GM12878 (cell line): Measurements from ENCODE around the gene PIP4K2A. TPM values are rescaled to one million over a fixed set of nuclear protein-coding genes. Genes with fewer than 3 reads are reported as not detected.

ENCODE experiments used
- ATAC-seq: fragments of 200-7000 bp; cut with Tn5 transposase; 3 replicates; pipeline ENCODE4 v1.9.1; 2020; ENCODE audit warnings: mild to moderate bottlenecking, moderate library complexity
- BruUV-seq: library from RNA; stranded (reverse); fragments of 400-500 nt; replicated peaks from 2 replicates; lab custom pipeline; 2021; lab: Mats Ljungman, UMichigan
- CTCF ChIA-PET: fragments of 300-600 bp; sonication (Branson Sonifier 250); formaldehyde crosslinking; extraction: SDS; loops from one replicate; lab custom pipeline; 2021; ENCODE audit warnings: inconsistent platforms; lab: Yijun Ruan, JAX
- POLR2A ChIA-PET: fragments of 350-600 bp; formaldehyde crosslinking; extraction: SDS; loops from one replicate; lab custom pipeline; 2021; ENCODE audit warnings: inconsistent platforms; lab: Charles Lee
- RAD21 ChIA-PET: fragments of 300-600 bp; sonication (Branson Sonifier 250); formaldehyde crosslinking; loops from one replicate; lab custom pipeline; 2023; ENCODE audit warnings: antibody characterized with exemption; ENCODE audit not compliant: unreplicated experiment; lab: Charles Lee
- SMC1A ChIA-PET: fragments of 300-600 bp; sonication (Branson Sonifier 250); formaldehyde crosslinking; loops from one replicate; lab custom pipeline; 2023; ENCODE audit not compliant: unreplicated experiment, uncharacterized antibody; lab: Charles Lee
- DNase-seq: peaks from one replicate; pipeline ENCODE4 v3.0.0-alpha.2; 2011; ENCODE audit warnings: low read depth, low spot score
- FAIRE-seq: peaks from 3 replicates; lab custom pipeline; 2011; peaks lifted over from hg19 to GRCh38; lab: Jason Lieb, UNC
- H2AFZ ChIP-seq: 2 replicates; pipeline ENCODE4 v1.6.0; 2011; ENCODE audit warnings: low read depth, low read length, control low read depth; ENCODE audit not compliant: control insufficient read depth
- H3K27ac ChIP-seq: 2 replicates; pipeline ENCODE4 v1.5.1; 2011; ENCODE audit warnings: control low read depth; ENCODE audit not compliant: control insufficient read depth, insufficient read depth
- H3K27me3 ChIP-seq, 2 experiments: replicated peaks in 1 of 2; 2 replicates each; pipeline versions ENCODE4 v1.6.0 to v1.6.1; 2011; ENCODE audit warnings: low read length in 1 of 2; ENCODE audit not compliant: control insufficient read depth in 2 of 2, insufficient read depth in 2 of 2
- H3K36me3 ChIP-seq, 2 experiments: 2 replicates each; pipeline ENCODE4 v1.5.1; 2011; ENCODE audit warnings: low read length in 1 of 2; ENCODE audit not compliant: control insufficient read depth in 2 of 2, insufficient read depth in 2 of 2
- H3K4me1 ChIP-seq: 2 replicates; pipeline ENCODE4 v1.6.1; 2011; ENCODE audit warnings: mild to moderate bottlenecking, low read length, moderate library complexity, mixed read lengths; ENCODE audit not compliant: control insufficient read depth, insufficient read depth
- H3K4me2 ChIP-seq: 2 replicates; pipeline ENCODE4 v1.6.0; 2011; ENCODE audit warnings: control low read depth; ENCODE audit not compliant: control insufficient read depth, insufficient read depth
- H3K4me3 ChIP-seq: fragments of 200-600 bp; sonication (generic); 2 replicates; pipeline ENCODE4 v1.5.1; 2016
- H3K79me2 ChIP-seq: 2 replicates; pipeline ENCODE4 v1.6.0; 2011; ENCODE audit warnings: low read length; ENCODE audit not compliant: control insufficient read depth, insufficient read depth
- H3K9ac ChIP-seq: 2 replicates; pipeline ENCODE4 v1.8.0; 2011; ENCODE audit warnings: low read length, control low read depth, mixed read lengths; ENCODE audit not compliant: control insufficient read depth, insufficient read depth
- H3K9me3 ChIP-seq: replicated peaks from 3 replicates; pipeline ENCODE4 v1.5.1; 2011; ENCODE audit warnings: mild to moderate bottlenecking, low read length; ENCODE audit not compliant: control insufficient read depth, insufficient read depth
- H4K20me1 ChIP-seq: 2 replicates; pipeline ENCODE4 v1.6.0; 2011; ENCODE audit not compliant: control insufficient read depth, insufficient read depth
- POLR2A ChIP-seq: IDR thresholded peaks from 2 replicates; pipeline ENCODE4 v1.6.1; 2011; ENCODE audit warnings: low read depth, mild to moderate bottlenecking, low read length
- RELA ChIP-seq: fragments of 450-650 bp; IDR thresholded peaks from 2 replicates; pipeline ENCODE4 v1.8.0; 2014; ENCODE audit warnings: borderline replicate concordance; ENCODE audit not compliant: partially characterized antibody
- YY1 ChIP-seq: IDR thresholded peaks from 2 replicates; pipeline ENCODE4 v1.6.1; 2011; ENCODE audit warnings: low read depth, mild to moderate bottlenecking, low read length
- ZNF217 ChIP-seq: fragments of 450-650 bp; IDR thresholded peaks from 2 replicates; pipeline ENCODE4 v1.6.1; 2017; ENCODE audit warnings: antibody characterized with exemption, mild to moderate bottlenecking
- ZNF24 ChIP-seq: fragments of 450-650 bp; IDR thresholded peaks from 2 replicates; pipeline ENCODE4 v1.6.1; 2017; ENCODE audit warnings: antibody characterized with exemption, mild to moderate bottlenecking
- WGBS: methylation state at CpG from one replicate; pipeline ENCODE4 v1.1.6; 2016; ENCODE audit warnings: low lambda C conversion rate; ENCODE audit not compliant: insufficient replicate concordance, insufficient coverage; ENCODE audit errors: missing lambda C conversion rate; 5-methylcytosine and 5-hydroxymethylcytosine counted together
- in situ Hi-C: fragments of 300-500 bp; cut with MboI; formaldehyde crosslinking; loops from 9 replicates; pipeline ENCODE4 v1.14.3; 2018; ENCODE audit warnings: mixed read lengths
- intact Hi-C: fragments of 100-400 bp; cut with micrococcal nuclease; formaldehyde crosslinking; loops from one replicate; pipeline ENCODE4 v1.14.2; 2022; ENCODE audit not compliant: unreplicated experiment
- polyA plus RNA-seq, 11 experiments: library from polyadenylated mRNA; depleted of rRNA in 4 of 11; unstranded in 6 of 11; stranded (reverse) in 5 of 11; fragments of >200 nt; fragmentation: Nextera tagmentation in 4 of 11; fragmentation: Illumina TruSeq in 1 of 11; extraction: Ambion mirVana in 4 of 11; extraction: Trizol in 1 of 11; gene quantifications; 1 replicate in 1 of 11; 2 replicates in 10 of 11; pipeline versions ENCODE4 v1.2.1 to v1.2.3, GENCODE V29; 2011 to 2016; ENCODE audit warnings: inconsistent platforms in 2 of 11, missing spikeins in 2 of 11, low read depth in 1 of 11
- total RNA-seq, 4 experiments: library from RNA; depleted of rRNA in 3 of 4; stranded (reverse); fragments of >200 nt in 3 of 4; fragmentation: Illumina TruSeq in 1 of 4; extraction: Trizol in 1 of 4; gene quantifications; 2 replicates each; pipeline versions ENCODE4 v1.2.1 to v1.2.3, GENCODE V29; 2013 to 2021
- TF ChIP-seq, protein P1 (sequence below): fragments of 150-350 bp; IDR thresholded peaks from 2 replicates; pipeline ENCODE4 v1.6.1; 2014; ENCODE audit warnings: mild to moderate bottlenecking, low read depth, low read length
- TF ChIP-seq, protein P2 (sequence below): IDR thresholded peaks from 2 replicates; pipeline ENCODE4 v1.6.1; 2011; ENCODE audit warnings: low read depth, low read length, improper control_type of control experiment, borderline replicate concordance

PIP4K2A gene
- total and polyA plus RNA-seq, 10 of the 15 experiments (the other 5 are each of a cell fraction or from before 2014, with no cell fraction given) = 54.3 to 139 (median 84.4) TPM

DNA sequence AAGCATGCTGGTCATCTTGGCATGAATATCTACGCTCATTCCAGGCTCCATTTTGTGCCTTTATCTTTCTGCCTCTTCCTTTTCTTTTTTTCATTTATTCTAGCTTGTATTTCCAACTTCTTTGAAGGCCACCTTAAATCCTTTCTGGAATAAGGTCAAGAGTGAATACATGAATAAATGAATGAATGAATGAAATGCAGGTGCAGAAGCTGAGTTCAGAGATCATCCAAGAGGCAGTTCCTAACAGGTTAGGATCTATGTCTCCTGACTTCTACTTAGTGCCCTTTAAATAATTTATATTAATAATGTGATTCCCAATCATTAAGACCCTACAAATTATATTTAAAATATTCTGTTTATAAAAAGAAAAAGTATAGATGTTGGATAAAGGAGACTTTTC, 125.9 kb downstream of the PIP4K2A start:
- BruUV-seq = no TSS peak
- ChIA-PET CTCF (interaction anchor here (1.2 to 1.9 kb wide), 2 partner anchors 7 to 15 kb away, joined by 4 to 10 read pairs; no protein-coding TSS in a partner anchor), SMC1A (interaction anchor here (0.7 to 2.0 kb wide), 4 partner anchors 11 to 595 kb away, joined by 3 to 4 read pairs (median 4); no protein-coding TSS in a partner anchor), RAD21 (interaction anchor here (1.3 to 1.5 kb wide), 2 partner anchors 8 to 11 kb away, joined by 3 read pairs; no protein-coding TSS in a partner anchor), POLR2A (interaction anchor here (0.9 kb wide), 1 partner anchor 16 kb away, joined by 3 read pairs; no protein-coding TSS in a partner anchor)
- no peak overlapping the region for H3K9ac ChIP-seq
- FAIRE-seq (no peak), DNase-seq (no peak), ATAC-seq (no peak)
- no peak overlapping the region for H3K4me2 ChIP-seq
- intact Hi-C loops (no loop called here), in situ Hi-C loops (no loop called here)
- no peaks in the 10 kb centered on the region for H3K9me3 ChIP-seq
- H3K36me3 ChIP-seq = peaks cover 13 to 25% of the 10 kb centered on the region in 2 experiments
- WGBS = 100% methylated on average over 1 of the region's 1 CpG
- H4K20me1 ChIP-seq = no peaks in the 10 kb centered on the region
- TF ChIP-seq, protein P1, sequence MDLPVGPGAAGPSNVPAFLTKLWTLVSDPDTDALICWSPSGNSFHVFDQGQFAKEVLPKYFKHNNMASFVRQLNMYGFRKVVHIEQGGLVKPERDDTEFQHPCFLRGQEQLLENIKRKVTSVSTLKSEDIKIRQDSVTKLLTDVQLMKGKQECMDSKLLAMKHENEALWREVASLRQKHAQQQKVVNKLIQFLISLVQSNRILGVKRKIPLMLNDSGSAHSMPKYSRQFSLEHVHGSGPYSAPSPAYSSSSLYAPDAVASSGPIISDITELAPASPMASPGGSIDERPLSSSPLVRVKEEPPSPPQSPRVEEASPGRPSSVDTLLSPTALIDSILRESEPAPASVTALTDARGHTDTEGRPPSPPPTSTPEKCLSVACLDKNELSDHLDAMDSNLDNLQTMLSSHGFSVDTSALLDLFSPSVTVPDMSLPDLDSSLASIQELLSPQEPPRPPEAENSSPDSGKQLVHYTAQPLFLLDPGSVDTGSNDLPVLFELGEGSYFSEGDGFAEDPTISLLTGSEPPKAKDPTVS = no peak
- no peak for TF ChIP-seq POLR2A
- TF ChIP-seq RELA = no peak
- TF ChIP-seq ZNF24 = peak; percentile 67
- TF ChIP-seq, protein P2, sequence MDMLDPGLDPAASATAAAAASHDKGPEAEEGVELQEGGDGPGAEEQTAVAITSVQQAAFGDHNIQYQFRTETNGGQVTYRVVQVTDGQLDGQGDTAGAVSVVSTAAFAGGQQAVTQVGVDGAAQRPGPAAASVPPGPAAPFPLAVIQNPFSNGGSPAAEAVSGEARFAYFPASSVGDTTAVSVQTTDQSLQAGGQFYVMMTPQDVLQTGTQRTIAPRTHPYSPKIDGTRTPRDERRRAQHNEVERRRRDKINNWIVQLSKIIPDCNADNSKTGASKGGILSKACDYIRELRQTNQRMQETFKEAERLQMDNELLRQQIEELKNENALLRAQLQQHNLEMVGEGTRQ = no peak
- TF ChIP-seq YY1 = no peak
- TF ChIP-seq ZNF217 = no peak
- H3K79me2 ChIP-seq = no peaks in the 10 kb centered on the region
- H3K4me1 ChIP-seq = no peaks in the 10 kb centered on the region
- no peak overlapping the region for H2AFZ ChIP-seq
- H3K4me3 ChIP-seq = no peak overlapping the region
- H3K27me3 ChIP-seq = no peaks in the 10 kb centered on the region
- no peak overlapping the region for H3K27ac ChIP-seq
